OCI-LY7 (cell line): ENCODE measurements around the gene SPATA2L.

Experiments
- EZH2phosphoT487 ChIP-seq: fragments of 200-600 bp; sonication (generic); IDR thresholded peaks from 2 replicates; pipeline ENCODE4 v1.6.1; 2018; ENCODE audit warnings: low read depth, borderline replicate concordance, mild to moderate bottlenecking, mixed run types, antibody characterized with exemption, low read length, moderate library complexity, mixed read lengths
- TF ChIP-seq, protein P1 (sequence below): fragments of 200-600 bp; sonication (generic); conservative IDR thresholded peaks from 2 replicates; pipeline ENCODE4 v1.5.1; 2014; ENCODE audit warnings: mild to moderate bottlenecking, antibody characterized with exemption, low read length, moderate library complexity, mixed read lengths

DNA sequence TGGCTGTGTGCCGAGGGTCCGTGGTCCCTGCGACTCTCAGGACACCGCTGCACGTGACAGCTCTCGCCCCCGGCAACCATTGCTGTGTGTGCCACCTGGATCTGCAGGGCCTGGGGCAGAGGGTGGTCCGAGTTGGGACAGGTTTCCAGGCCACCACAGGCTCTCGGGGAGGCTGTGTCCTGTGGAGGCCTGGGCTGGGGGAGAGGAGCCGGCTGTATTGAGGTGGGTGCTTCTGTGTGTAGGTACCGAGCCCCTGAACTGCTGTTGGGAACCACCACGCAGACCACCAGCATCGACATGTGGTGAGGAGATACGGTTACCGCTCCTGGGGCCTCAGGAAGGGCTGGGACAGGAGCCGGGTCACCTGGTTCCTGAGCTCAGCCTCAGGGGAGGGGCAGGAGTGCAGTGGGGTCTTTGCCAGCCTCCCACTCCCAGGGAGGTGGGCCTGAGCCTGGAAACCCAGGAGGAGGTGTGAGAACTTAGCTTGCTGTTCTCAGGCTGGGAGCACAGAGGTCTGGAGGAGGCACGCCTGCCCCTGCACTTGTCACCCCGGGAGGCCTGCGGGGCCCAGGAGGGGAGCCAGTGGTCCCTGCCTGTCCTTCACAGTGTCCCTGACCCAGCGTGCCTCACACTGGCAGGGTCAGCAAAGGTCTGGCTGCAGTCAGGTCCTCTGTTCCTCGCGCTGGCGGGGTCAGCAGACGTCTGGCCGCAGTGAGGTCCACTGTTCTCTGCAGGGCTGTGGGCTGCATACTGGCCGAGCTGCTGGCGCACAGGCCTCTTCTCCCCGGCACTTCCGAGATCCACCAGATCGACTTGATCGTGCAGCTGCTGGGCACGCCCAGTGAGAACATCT, 7.3 kb downstream of the SPATA2L start:
- TF ChIP-seq, protein P1, sequence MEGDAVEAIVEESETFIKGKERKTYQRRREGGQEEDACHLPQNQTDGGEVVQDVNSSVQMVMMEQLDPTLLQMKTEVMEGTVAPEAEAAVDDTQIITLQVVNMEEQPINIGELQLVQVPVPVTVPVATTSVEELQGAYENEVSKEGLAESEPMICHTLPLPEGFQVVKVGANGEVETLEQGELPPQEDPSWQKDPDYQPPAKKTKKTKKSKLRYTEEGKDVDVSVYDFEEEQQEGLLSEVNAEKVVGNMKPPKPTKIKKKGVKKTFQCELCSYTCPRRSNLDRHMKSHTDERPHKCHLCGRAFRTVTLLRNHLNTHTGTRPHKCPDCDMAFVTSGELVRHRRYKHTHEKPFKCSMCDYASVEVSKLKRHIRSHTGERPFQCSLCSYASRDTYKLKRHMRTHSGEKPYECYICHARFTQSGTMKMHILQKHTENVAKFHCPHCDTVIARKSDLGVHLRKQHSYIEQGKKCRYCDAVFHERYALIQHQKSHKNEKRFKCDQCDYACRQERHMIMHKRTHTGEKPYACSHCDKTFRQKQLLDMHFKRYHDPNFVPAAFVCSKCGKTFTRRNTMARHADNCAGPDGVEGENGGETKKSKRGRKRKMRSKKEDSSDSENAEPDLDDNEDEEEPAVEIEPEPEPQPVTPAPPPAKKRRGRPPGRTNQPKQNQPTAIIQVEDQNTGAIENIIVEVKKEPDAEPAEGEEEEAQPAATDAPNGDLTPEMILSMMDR, result no peak
- no peak for TF ChIP-seq EZH2phosphoT487
